K562 (cell line): Measurements from ENCODE around the gene CCL8. TPM values are rescaled to one million over a fixed set of nuclear protein-coding genes. Genes with fewer than 3 reads are reported as not detected.

Experiments
- BACH1 ChIP-seq: fragments of 200-800 bp; sonication (Bioruptor generic); IDR thresholded peaks from 2 replicates; pipeline ENCODE4 v1.6.1; 2016; ENCODE audit warnings: missing genetic modification characterization, missing compliant biosample characterization
- CCNT2 ChIP-seq: IDR thresholded peaks from 2 replicates; pipeline ENCODE4 v1.6.1; 2011; ENCODE audit warnings: borderline replicate concordance, low read depth, mild to moderate bottlenecking, moderate library complexity, mixed read lengths, low read length; ENCODE audit not compliant: insufficient read length; ENCODE audit errors: extremely low read depth
- CEBPG ChIP-seq, 3 experiments: fragments of 200-800 bp in 1 of 3; sonication (Bioruptor generic) in 1 of 3; sonication (generic) in 1 of 3; formaldehyde crosslinking in 1 of 3; IDR thresholded peaks in 2 of 3; conservative IDR thresholded peaks in 1 of 3; 2 replicates each; pipeline versions ENCODE4 v1.6.1 to v1.8.0; 2016 to 2022; ENCODE audit warnings: missing compliant biosample characterization in 2 of 3, missing genetic modification characterization in 2 of 3, mild to moderate bottlenecking in 1 of 3, missing genetic modification reagents in 1 of 3
- DEAF1 ChIP-seq: fragments of 450-650 bp; formaldehyde crosslinking; IDR thresholded peaks from 2 replicates; pipeline ENCODE4 v1.4.0; 2020; ENCODE audit warnings: mild to moderate bottlenecking, moderate library complexity
- FOXA3 ChIP-seq, 2 experiments: fragments of 450-650 bp in 1 of 2; sonication (generic) in 1 of 2; formaldehyde crosslinking; IDR thresholded peaks in 1 of 2; conservative IDR thresholded peaks in 1 of 2; 2 replicates each; pipeline versions ENCODE4 v1.4.0 to v1.8.0; 2020 to 2022; ENCODE audit warnings: mild to moderate bottlenecking in 2 of 2, missing genetic modification reagents in 1 of 2
- GTF2A2 ChIP-seq: IDR thresholded peaks from 2 replicates; pipeline ENCODE4 v1.6.1; 2016; ENCODE audit warnings: mild to moderate bottlenecking, missing genetic modification characterization, missing compliant biosample characterization
- HMGXB4 ChIP-seq: sonication (generic); formaldehyde crosslinking; IDR thresholded peaks from 2 replicates; pipeline ENCODE4 v1.8.1; 2023; ENCODE audit warnings: mild to moderate bottlenecking, missing genetic modification reagents
- JUNB ChIP-seq: fragments of 450-650 bp; formaldehyde crosslinking; conservative IDR thresholded peaks from 2 replicates; pipeline ENCODE4 v1.4.0; 2020; ENCODE audit warnings: mild to moderate bottlenecking
- MYC ChIP-seq, 2 experiments: fragments of 250-450 bp in 1 of 2; sonication (Bioruptor Pico) in 1 of 2; IDR thresholded peaks; 2 replicates each; pipeline versions ENCODE4 v1.5.1 to v1.6.1; 2012 to 2021; ENCODE audit warnings: low read depth in 2 of 2, borderline replicate concordance in 1 of 2, improper control_type of control experiment in 1 of 2, low read length in 1 of 2, mild to moderate bottlenecking in 1 of 2, moderate library complexity in 1 of 2
- PRDM10 ChIP-seq: fragments of 450-650 bp; IDR thresholded peaks from 2 replicates; pipeline ENCODE4 v1.6.1; 2018; ENCODE audit not compliant: partially characterized antibody
- SMAD4 ChIP-seq: fragments of 250-450 bp; sonication (Bioruptor Pico); conservative IDR thresholded peaks from 2 replicates; pipeline ENCODE4 v1.8.0; 2021; ENCODE audit warnings: inconsistent platforms, mild to moderate bottlenecking, moderate library complexity
- TSHZ1 ChIP-seq: fragments of 250-450 bp; sonication (Bioruptor Pico); IDR thresholded peaks from 2 replicates; pipeline ENCODE4 v1.4.0; 2020; ENCODE audit warnings: mild to moderate bottlenecking, moderate library complexity
- USF2 ChIP-seq: sonication (generic); formaldehyde crosslinking; IDR thresholded peaks from 2 replicates; pipeline ENCODE4 v1.5.0; 2020; ENCODE audit warnings: missing genetic modification reagents
- ZNF77 ChIP-seq: fragments of 250-450 bp; sonication (Bioruptor Pico); IDR thresholded peaks from 2 replicates; pipeline ENCODE4 v1.5.0; 2020
- polyA plus RNA-seq, 8 experiments: library from polyadenylated mRNA; depleted of rRNA in 4 of 8; stranded (reverse) in 5 of 8; unstranded in 3 of 8; fragments of >200 nt; fragmentation: Nextera tagmentation in 2 of 8; fragmentation: Illumina TruSeq in 1 of 8; extraction: Ambion mirVana in 2 of 8; extraction: Trizol in 1 of 8; gene quantifications; 2 replicates each; pipeline versions ENCODE4 v1.2.1 to v1.2.3, GENCODE V29; 2011 to 2014; ENCODE audit warnings: inconsistent platforms in 1 of 8, missing spikeins in 1 of 8
- total RNA-seq, 7 experiments: library from RNA; depleted of rRNA in 6 of 7; stranded (reverse); fragments of >200 nt in 6 of 7; fragmentation: Illumina TruSeq in 2 of 7; extraction: Trizol in 2 of 7; gene quantifications; 2 replicates each; pipeline versions ENCODE4 v1.2.1 to v1.2.3, GENCODE V29; 2011 to 2021; ENCODE audit warnings: low replicate concordance in 1 of 7

Gene CCL8
- total and polyA plus RNA-seq, 9 of the 15 experiments (the other 6 are each of a cell fraction or from before 2014, with no cell fraction given) = 0.06 TPM; not detected in 8

- TF ChIP-seq HMGXB4 (CRISPR knock-in tag) (no peak), DEAF1 (no peak), JUNB (CRISPR knock-in tag) (0 out of 2 replicates have a peak, but pooled peaks have one; percentile 33), GTF2A2 (no peak), CCNT2 (no peak), BACH1 (tag) (no peak), CEBPG (CRISPR knock-in tag; IDR thresholded peaks at IDR 0.05) (peak; percentile 66), CEBPG (tag; conservative IDR thresholded peaks at IDR 0.05 in 1 of 2, IDR thresholded peaks at IDR 0.05 in 1 of 2) (peak; percentile 97 to 99), TSHZ1 (CRISPR knock-in tag) (0 out of 2 replicates have a peak, but pooled peaks have one; percentile 6), ZNF77 (CRISPR knock-in tag) (no peak), MYC (IDR thresholded peaks at IDR 0.05; ENCODE audit: low read depth, low read length) (peak; percentile 22; the same call in 1 of the 2 replicates), MYC (CRISPR knock-in tag; IDR thresholded peaks at IDR 0.05; ENCODE audit: borderline replicate concordance, low read depth) (no peak), FOXA3 (CRISPR knock-in tag; conservative IDR thresholded peaks at IDR 0.05 in 1 of 2, IDR thresholded peaks at IDR 0.05 in 1 of 2) (peak in 1 of 2 experiments; percentile 84; a peak in 2 of 4 replicates), PRDM10 (peak; percentile 26), USF2 (CRISPR knock-in tag) (no peak), SMAD4 (peak; percentile 78)
These were observed 27.8 kb downstream of the CCL8 start (continued) for GRCh38 chr17:34347063-34347462.
